AG09309 (cell line): ENCODE results near the gene CELA1.

Experiments
- DNase-seq: peaks from one replicate; pipeline ENCODE4 v3.0.0-alpha.2; 2010; ENCODE audit warnings: low read depth
- H3K4me3 ChIP-seq: 2 replicates; pipeline ENCODE4 v1.5.1; 2011; ENCODE audit warnings: mild to moderate bottlenecking, low read depth, low read length, moderate library complexity; ENCODE audit not compliant: control insufficient read depth
- TF ChIP-seq, protein P1 (sequence below): IDR thresholded peaks from 2 replicates; pipeline ENCODE4 v1.5.1; 2011; ENCODE audit warnings: mild to moderate bottlenecking, low read depth, low read length, inconsistent platforms; ENCODE audit not compliant: insufficient read depth, control insufficient read depth; ENCODE audit errors: missing control alignments

The CELA1 gene

GRCh38 chr12:51374361-51374760 lies 27.9 kb upstream of the CELA1 start:
- H3K4me3 ChIP-seq = no peak overlapping the region
- DNase-seq = no peak
- TF ChIP-seq, protein P1, sequence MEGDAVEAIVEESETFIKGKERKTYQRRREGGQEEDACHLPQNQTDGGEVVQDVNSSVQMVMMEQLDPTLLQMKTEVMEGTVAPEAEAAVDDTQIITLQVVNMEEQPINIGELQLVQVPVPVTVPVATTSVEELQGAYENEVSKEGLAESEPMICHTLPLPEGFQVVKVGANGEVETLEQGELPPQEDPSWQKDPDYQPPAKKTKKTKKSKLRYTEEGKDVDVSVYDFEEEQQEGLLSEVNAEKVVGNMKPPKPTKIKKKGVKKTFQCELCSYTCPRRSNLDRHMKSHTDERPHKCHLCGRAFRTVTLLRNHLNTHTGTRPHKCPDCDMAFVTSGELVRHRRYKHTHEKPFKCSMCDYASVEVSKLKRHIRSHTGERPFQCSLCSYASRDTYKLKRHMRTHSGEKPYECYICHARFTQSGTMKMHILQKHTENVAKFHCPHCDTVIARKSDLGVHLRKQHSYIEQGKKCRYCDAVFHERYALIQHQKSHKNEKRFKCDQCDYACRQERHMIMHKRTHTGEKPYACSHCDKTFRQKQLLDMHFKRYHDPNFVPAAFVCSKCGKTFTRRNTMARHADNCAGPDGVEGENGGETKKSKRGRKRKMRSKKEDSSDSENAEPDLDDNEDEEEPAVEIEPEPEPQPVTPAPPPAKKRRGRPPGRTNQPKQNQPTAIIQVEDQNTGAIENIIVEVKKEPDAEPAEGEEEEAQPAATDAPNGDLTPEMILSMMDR = no peak

GRCh38 chr12:51373187-51373586 lies 26.7 kb upstream of the CELA1 start:
- no peak overlapping the region for H3K4me3 ChIP-seq
- DNase-seq = no peak
- TF ChIP-seq, protein P1 = no peak

GRCh38 chr12:51372021-51372420 lies 25.5 kb upstream of the CELA1 start:
- TF ChIP-seq, protein P1 = no peak
- no peak overlapping the region for H3K4me3 ChIP-seq
- DNase-seq = no peak

DNA sequence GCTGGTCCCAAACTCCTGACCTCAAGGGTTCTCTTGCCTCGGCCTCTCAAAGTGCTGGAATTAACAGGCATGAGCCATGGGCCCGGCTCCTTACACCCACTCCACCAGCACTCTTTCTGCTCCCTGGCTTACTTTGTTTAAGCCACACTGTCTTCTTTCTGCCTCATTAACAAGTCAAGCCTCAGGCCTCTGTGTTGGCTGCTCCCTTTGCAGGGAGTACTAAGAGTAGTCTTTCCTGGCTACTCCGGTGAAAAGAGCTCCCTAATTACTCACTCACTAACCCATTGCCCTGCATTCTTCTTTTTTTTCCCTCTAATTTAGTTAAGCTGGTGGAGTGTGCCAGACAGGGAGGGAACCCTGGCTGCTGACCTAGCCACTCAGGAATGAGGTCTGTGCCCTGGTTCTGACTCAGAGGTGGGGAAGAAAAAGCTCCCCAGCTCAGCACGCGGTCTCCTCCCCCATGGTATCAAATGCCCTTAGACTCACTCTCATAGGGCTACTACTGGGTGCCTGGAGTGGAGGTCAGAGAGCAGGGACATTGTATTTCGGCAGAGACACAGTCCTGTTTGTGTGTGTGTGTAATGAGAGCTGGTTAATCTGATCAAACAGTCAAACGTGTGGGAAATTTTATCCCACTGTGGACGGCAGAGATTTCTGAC lies 24.9 kb upstream of the CELA1 start:
- TF ChIP-seq, protein P1 = no peak
- no peak overlapping the region for H3K4me3 ChIP-seq
- DNase-seq = peak; percentile 83

- DNase-seq = no peak
- H3K4me3 ChIP-seq = no peak overlapping the region
- TF ChIP-seq, protein P1 = no peak
These were observed 24.2 kb upstream of the CELA1 start for GRCh38 chr12:51370667-51371066.

GRCh38 chr12:51369581-51369980 lies 23.1 kb upstream of the CELA1 start:
- TF ChIP-seq, protein P1 = no peak
- DNase-seq = no peak
- H3K4me3 ChIP-seq = no peak overlapping the region
